SK-N-SH (cell line): ENCODE results near the gene ACACB. TPM values are rescaled to one million over a fixed set of nuclear protein-coding genes. Genes with fewer than 3 reads are reported as not detected.

Experiments used
- CTCF ChIA-PET: fragments of 300-600, 350-600 bp; formaldehyde crosslinking; extraction: SDS; loops from one replicate; lab custom pipeline; 2021; lab: Yijun Ruan, JAX
- POLR2A ChIA-PET: fragments of 350-600 bp; sonication (Branson Sonifier 250); formaldehyde crosslinking; extraction: SDS; loops from one replicate; lab custom pipeline; 2020; ENCODE audit warnings: antibody characterized with exemption, inconsistent platforms; lab: Yijun Ruan, JAX
- DNase-seq: peaks from one replicate; pipeline ENCODE4 v3.0.0; 2012
- H2AFZ ChIP-seq: fragments of 200-600 bp; sonication (generic); 2 replicates; pipeline ENCODE4 v1.8.1; 2016; ENCODE audit warnings: antibody characterized with exemption, mild to moderate bottlenecking, low read depth
- H3F3A ChIP-seq: fragments of 200-600 bp; sonication (generic); replicated peaks from 2 replicates; pipeline ENCODE3; 2016; ENCODE audit warnings: antibody characterized with exemption, mild to moderate bottlenecking; ENCODE audit not compliant: insufficient read depth
- H3K27ac ChIP-seq, 2 experiments: fragments of 200-500 bp in 1 of 2; fragments of 200-600 bp in 1 of 2; sonication (Bioruptor generic) in 1 of 2; sonication (generic), shearing (Covaris generic) in 1 of 2; 2 replicates each; pipeline versions ENCODE4 v1.5.1 to v1.6.1; 2014 to 2016; ENCODE audit warnings: low read depth in 2 of 2, inconsistent platforms in 1 of 2, low read length in 1 of 2, mild to moderate bottlenecking in 1 of 2, mixed read lengths in 1 of 2
- H3K27me3 ChIP-seq: fragments of 200-600 bp; sonication (generic), shearing (Covaris generic); 2 replicates; pipeline ENCODE4 v1.6.1; 2016; ENCODE audit warnings: mixed run types; ENCODE audit not compliant: insufficient read depth
- H3K36me3 ChIP-seq, 2 experiments: fragments of 200-500 bp in 1 of 2; fragments of 200-600 bp in 1 of 2; sonication (Bioruptor generic) in 1 of 2; sonication (generic) in 1 of 2; replicated peaks in 1 of 2; 2 replicates each; pipeline versions ENCODE3 to v1.5.1; 2014 to 2016; ENCODE audit warnings: low read length in 1 of 2, mild to moderate bottlenecking in 1 of 2; ENCODE audit not compliant: insufficient read depth in 2 of 2, control insufficient read depth in 1 of 2
- H3K4me1 ChIP-seq, 2 experiments: fragments of 200-500 bp in 1 of 2; fragments of 200-600 bp in 1 of 2; sonication (Bioruptor generic) in 1 of 2; sonication (generic), shearing (Covaris generic) in 1 of 2; 2 replicates each; pipeline versions ENCODE4 v1.5.1 to v1.6.1; 2014 to 2016; ENCODE audit warnings: low read depth in 1 of 2, low read length in 1 of 2, mixed run types in 1 of 2; ENCODE audit not compliant: insufficient read depth in 2 of 2, control insufficient read depth in 1 of 2
- H3K4me2 ChIP-seq: fragments of 200-600 bp; sonication (generic), shearing (Covaris generic); 2 replicates; pipeline ENCODE4 v1.6.1; 2017; ENCODE audit warnings: mixed run types
- H3K4me3 ChIP-seq, 2 experiments: fragments of 200-500 bp in 1 of 2; fragments of 200-600 bp in 1 of 2; sonication (Bioruptor generic) in 1 of 2; sonication (generic), shearing (Covaris generic) in 1 of 2; 2 replicates each; pipeline versions ENCODE4 v1.5.1 to v1.8.1; 2014 to 2016; ENCODE audit warnings: low read depth in 2 of 2, inconsistent platforms in 1 of 2, low read length in 1 of 2, mild to moderate bottlenecking in 1 of 2, mixed read lengths in 1 of 2, moderate library complexity in 1 of 2
- H3K79me2 ChIP-seq: fragments of 200-600 bp; sonication (generic); 2 replicates; pipeline ENCODE4 v1.8.1; 2017; ENCODE audit warnings: mild to moderate bottlenecking; ENCODE audit not compliant: insufficient read depth
- H3K9ac ChIP-seq: fragments of 200-600 bp; sonication (generic); 2 replicates; pipeline ENCODE4 v1.6.1; 2017; ENCODE audit warnings: mixed run types
- H3K9me2 ChIP-seq: fragments of 200-600 bp; sonication (generic); 2 replicates; pipeline ENCODE4 v1.6.1; 2017; ENCODE audit warnings: mixed run types
- H3K9me3 ChIP-seq: fragments of 200-600 bp; sonication (generic); 2 replicates; pipeline ENCODE4 v1.6.1; 2017; ENCODE audit warnings: mixed run types, mild to moderate bottlenecking, moderate library complexity
- H4K20me1 ChIP-seq: fragments of 200-600 bp; sonication (generic); 2 replicates; pipeline ENCODE4 v1.6.1; 2017; ENCODE audit warnings: mild to moderate bottlenecking, mixed run types; ENCODE audit not compliant: insufficient read depth
- CHD2 ChIP-seq: fragments of 150-350 bp; IDR thresholded peaks from 2 replicates; pipeline ENCODE4 v1.6.1; 2018; ENCODE audit warnings: low read length; ENCODE audit not compliant: partially characterized antibody
- CTCF ChIP-seq: fragments of 200-600 bp; sonication (generic); IDR thresholded peaks from 2 replicates; pipeline ENCODE4 v1.6.1; 2017; ENCODE audit warnings: antibody characterized with exemption, mild to moderate bottlenecking, moderate library complexity
- ELF1 ChIP-seq: IDR thresholded peaks from 2 replicates; pipeline ENCODE4 v1.4.0; 2012
- EP300 ChIP-seq, 2 experiments: IDR thresholded peaks; 2 replicates each; pipeline versions ENCODE4 v1.4.0 to v1.6.1; 2012; ENCODE audit warnings: borderline replicate concordance in 1 of 2, low read depth in 1 of 2, low read length in 1 of 2
- FOSL2 ChIP-seq: IDR thresholded peaks from 2 replicates; pipeline ENCODE4 v1.4.0; 2012; ENCODE audit warnings: low read depth, mild to moderate bottlenecking, moderate library complexity, borderline replicate concordance
- FOXJ3 ChIP-seq: sonication (generic); formaldehyde crosslinking; IDR thresholded peaks from 2 replicates; pipeline ENCODE4 v1.5.1; 2020; ENCODE audit warnings: mild to moderate bottlenecking, missing genetic modification reagents
- GABPA ChIP-seq: IDR thresholded peaks from 2 replicates; pipeline ENCODE4 v1.4.0; 2012; ENCODE audit warnings: low read depth, mild to moderate bottlenecking
- GATA2 ChIP-seq: sonication (generic); formaldehyde crosslinking; IDR thresholded peaks from 2 replicates; pipeline ENCODE4 v1.5.0; 2020; ENCODE audit warnings: mild to moderate bottlenecking, missing genetic modification reagents
- JUND ChIP-seq: IDR thresholded peaks from 2 replicates; pipeline ENCODE4 v1.4.0; 2012
- MEF2A ChIP-seq: IDR thresholded peaks from 2 replicates; pipeline ENCODE4 v1.4.0; 2012; ENCODE audit warnings: low read depth, borderline replicate concordance
- POLR2AphosphoS5 ChIP-seq: IDR thresholded peaks from 2 replicates; pipeline ENCODE4 v1.6.1; 2012; ENCODE audit warnings: low read depth, low read length
- RAD21 ChIP-seq: IDR thresholded peaks from 2 replicates; pipeline ENCODE4 v1.6.1; 2012; ENCODE audit warnings: mild to moderate bottlenecking, low read length
- RFX5 ChIP-seq: IDR thresholded peaks from 2 replicates; pipeline ENCODE4 v1.6.1; 2012; ENCODE audit warnings: mild to moderate bottlenecking, improper control_type of control experiment, low read length
- RXRA ChIP-seq: IDR thresholded peaks from 2 replicates; pipeline ENCODE4 v1.4.0; 2012; ENCODE audit warnings: low read depth, mild to moderate bottlenecking, borderline replicate concordance
- YY1 ChIP-seq: IDR thresholded peaks from 2 replicates; pipeline ENCODE4 v1.4.0; 2012; ENCODE audit warnings: low read depth, mild to moderate bottlenecking
- WGBS: methylation state at CpG from one replicate; pipeline ENCODE4 v1.1.6; 2017; ENCODE audit warnings: low lambda C conversion rate; 5-methylcytosine and 5-hydroxymethylcytosine counted together
- polyA plus RNA-seq, 3 experiments: library from polyadenylated mRNA; depleted of rRNA; stranded (reverse); fragments of >200 nt; gene quantifications; 2 replicates each; pipeline ENCODE4 v1.2.3, GENCODE V29; 2012
- TF ChIP-seq, protein P1 (sequence below): fragments of 150-350 bp; IDR thresholded peaks from 2 replicates; pipeline ENCODE4 v1.6.1; 2016; ENCODE audit warnings: mild to moderate bottlenecking, low read depth, low read length
- TF ChIP-seq, protein P2 (sequence below): IDR thresholded peaks from 2 replicates; pipeline ENCODE4 v1.4.0; 2012; ENCODE audit warnings: low read depth, borderline replicate concordance
- TF ChIP-seq, protein P3 (sequence below): fragments of 150-350 bp; IDR thresholded peaks from 2 replicates; pipeline ENCODE4 v1.6.1; 2017; ENCODE audit warnings: antibody characterized with exemption, low read length, low read depth, borderline replicate concordance
- TF ChIP-seq, protein P4 (sequence below): IDR thresholded peaks from 2 replicates; pipeline ENCODE4; 2012

The ACACB gene
- polyA plus RNA-seq, 1 of the 3 experiments (the other 2 are of a cell fraction), result 6.1 TPM

- H3K4me2 ChIP-seq, result no peak overlapping the region
- no peak overlapping the region for H3K9ac ChIP-seq
- no peaks in the 10 kb centered on the region for H4K20me1 ChIP-seq
- CTCF ChIA-PET, result interaction anchor here (1.1 to 2.4 kb wide), 5 partner anchors 8 to 102 kb away, joined by 3 to 9 read pairs (median 4); no protein-coding TSS in a partner anchor
- H3K9me2 ChIP-seq, result no peaks in the 10 kb centered on the region
- no peak for DNase-seq
- POLR2A ChIA-PET, result no interaction called here
- H3K27me3 ChIP-seq, result no peaks in the 10 kb centered on the region
- no peak for TF ChIP-seq MEF2A
- TF ChIP-seq, protein P1, sequence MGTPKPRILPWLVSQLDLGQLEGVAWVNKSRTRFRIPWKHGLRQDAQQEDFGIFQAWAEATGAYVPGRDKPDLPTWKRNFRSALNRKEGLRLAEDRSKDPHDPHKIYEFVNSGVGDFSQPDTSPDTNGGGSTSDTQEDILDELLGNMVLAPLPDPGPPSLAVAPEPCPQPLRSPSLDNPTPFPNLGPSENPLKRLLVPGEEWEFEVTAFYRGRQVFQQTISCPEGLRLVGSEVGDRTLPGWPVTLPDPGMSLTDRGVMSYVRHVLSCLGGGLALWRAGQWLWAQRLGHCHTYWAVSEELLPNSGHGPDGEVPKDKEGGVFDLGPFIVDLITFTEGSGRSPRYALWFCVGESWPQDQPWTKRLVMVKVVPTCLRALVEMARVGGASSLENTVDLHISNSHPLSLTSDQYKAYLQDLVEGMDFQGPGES, result no peak
- TF ChIP-seq, protein P2, sequence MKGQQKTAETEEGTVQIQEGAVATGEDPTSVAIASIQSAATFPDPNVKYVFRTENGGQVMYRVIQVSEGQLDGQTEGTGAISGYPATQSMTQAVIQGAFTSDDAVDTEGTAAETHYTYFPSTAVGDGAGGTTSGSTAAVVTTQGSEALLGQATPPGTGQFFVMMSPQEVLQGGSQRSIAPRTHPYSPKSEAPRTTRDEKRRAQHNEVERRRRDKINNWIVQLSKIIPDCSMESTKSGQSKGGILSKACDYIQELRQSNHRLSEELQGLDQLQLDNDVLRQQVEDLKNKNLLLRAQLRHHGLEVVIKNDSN, result no peak
- TF ChIP-seq ELF1, result no peak
- TF ChIP-seq EP300 (IDR thresholded peaks at IDR 0.05; ENCODE audit: borderline replicate concordance in 1 of 2, low read depth in 1 of 2, low read length in 1 of 2), result no peak
- no peak for TF ChIP-seq POLR2AphosphoS5
- peak overlapping the region in 1 of 2 experiments; percentile 87; a peak in 2 of 4 replicates for H3K27ac ChIP-seq
- no peaks in the 10 kb centered on the region for H3K9me3 ChIP-seq
- no peaks in the 10 kb centered on the region for H3F3A ChIP-seq
- H3K79me2 ChIP-seq, result no peaks in the 10 kb centered on the region
- peaks cover 0 to 22% of the 10 kb centered on the region in 2 experiments; a peak in 1 of 4 replicates for H3K4me1 ChIP-seq
- no peak overlapping the region; a peak in 1 of 4 replicates for H3K4me3 ChIP-seq
- WGBS, result 85% methylated on average over 5 of the region's 5 CpGs
- H3K36me3 ChIP-seq, result no peaks in the 10 kb centered on the region
- no peak overlapping the region for H2AFZ ChIP-seq
Measured at GRCh38 chr12:109292342-109292711, 175.9 kb downstream of the ACACB start.

DNA sequence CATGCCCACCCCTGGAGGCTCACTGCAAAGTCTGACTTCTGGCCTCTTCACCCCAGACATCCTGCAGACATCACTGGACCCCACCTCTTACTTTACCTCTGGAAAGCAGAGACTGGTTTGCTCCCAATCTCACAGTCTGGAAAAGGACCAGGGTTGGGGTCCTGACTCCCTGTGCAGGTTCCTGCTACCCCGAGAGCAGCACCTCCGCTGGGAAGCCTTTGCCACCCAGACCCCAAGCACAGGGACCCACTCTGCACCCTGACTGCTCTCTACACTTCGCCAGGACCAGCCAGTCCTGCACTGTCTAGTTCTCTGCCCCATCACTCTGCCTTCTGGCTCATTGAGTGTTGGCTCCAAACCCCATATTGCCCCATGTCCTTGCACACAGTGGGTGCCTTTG, 176.7 kb downstream of the ACACB start:
- WGBS, result no CpG with 5 or more reads among the region's 3 CpGs
- Histone ChIP-seq H3K4me1 (peaks cover 0 to 22% of the 10 kb centered on the region in 2 experiments; a peak in 1 of 4 replicates), H3K4me3 (no peak overlapping the region), H3K4me2 (no peak overlapping the region), H4K20me1 (no peaks in the 10 kb centered on the region), H2AFZ (no peak overlapping the region), H3K9me2 (no peaks in the 10 kb centered on the region), H3K79me2 (no peaks in the 10 kb centered on the region), H3K36me3 (no peaks in the 10 kb centered on the region), H3K27ac (no peak overlapping the region; a peak in 1 of 4 replicates), H3K9me3 (no peaks in the 10 kb centered on the region), H3K27me3 (no peaks in the 10 kb centered on the region), H3F3A (no peaks in the 10 kb centered on the region), H3K9ac (no peak overlapping the region)
- DNase-seq, result no peak
- POLR2A ChIA-PET, result no interaction called here
- CTCF ChIA-PET, result interaction anchor here (1.1 to 2.1 kb wide), 2 partner anchors 8 to 95 kb away, joined by 3 to 6 read pairs; no protein-coding TSS in a partner anchor
- no peak for TF ChIP-seq FOXJ3
- TF ChIP-seq, protein P1, result no peak
- TF ChIP-seq, protein P3, sequence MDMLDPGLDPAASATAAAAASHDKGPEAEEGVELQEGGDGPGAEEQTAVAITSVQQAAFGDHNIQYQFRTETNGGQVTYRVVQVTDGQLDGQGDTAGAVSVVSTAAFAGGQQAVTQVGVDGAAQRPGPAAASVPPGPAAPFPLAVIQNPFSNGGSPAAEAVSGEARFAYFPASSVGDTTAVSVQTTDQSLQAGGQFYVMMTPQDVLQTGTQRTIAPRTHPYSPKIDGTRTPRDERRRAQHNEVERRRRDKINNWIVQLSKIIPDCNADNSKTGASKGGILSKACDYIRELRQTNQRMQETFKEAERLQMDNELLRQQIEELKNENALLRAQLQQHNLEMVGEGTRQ, result no peak
- TF ChIP-seq CHD2, result no peak
- TF ChIP-seq RAD21, result no peak
- TF ChIP-seq RXRA, result no peak
- no peak for TF ChIP-seq GABPA
- TF ChIP-seq CTCF, result no peak
- TF ChIP-seq JUND, result no peak
- TF ChIP-seq FOSL2, result no peak
- no peak for TF ChIP-seq POLR2AphosphoS5
- TF ChIP-seq RFX5, result no peak
- TF ChIP-seq, protein P4, sequence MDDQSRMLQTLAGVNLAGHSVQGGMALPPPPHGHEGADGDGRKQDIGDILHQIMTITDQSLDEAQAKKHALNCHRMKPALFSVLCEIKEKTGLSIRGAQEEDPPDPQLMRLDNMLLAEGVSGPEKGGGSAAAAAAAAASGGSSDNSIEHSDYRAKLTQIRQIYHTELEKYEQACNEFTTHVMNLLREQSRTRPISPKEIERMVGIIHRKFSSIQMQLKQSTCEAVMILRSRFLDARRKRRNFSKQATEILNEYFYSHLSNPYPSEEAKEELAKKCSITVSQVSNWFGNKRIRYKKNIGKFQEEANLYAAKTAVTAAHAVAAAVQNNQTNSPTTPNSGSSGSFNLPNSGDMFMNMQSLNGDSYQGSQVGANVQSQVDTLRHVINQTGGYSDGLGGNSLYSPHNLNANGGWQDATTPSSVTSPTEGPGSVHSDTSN, result no peak
- TF ChIP-seq GATA2 (CRISPR knock-in tag), result no peak
- no peak for TF ChIP-seq YY1
